ENCODE results near the gene FPR1. TPM values are rescaled to one million over a fixed set of nuclear protein-coding genes. Genes with fewer than 3 reads are reported as not detected.

FPR1 gene
- total RNA-seq, 1 donor from 2014 or later: 7.8 TPM

GRCh38 chr19:51702103-51702824, 49.4 kb downstream of the FPR1 start:
- H3K27ac ChIP-seq (ENCODE audit: low read depth, low read length): peak overlapping the region; percentile 88
- peaks cover 0 to 15% (median 11%) of the 10 kb centered on the region in 3 donors for H3K4me1 ChIP-seq (ENCODE audit: control insufficient read depth in 3 of 3, insufficient read depth in 3 of 3, low read length in 3 of 3)
- H3K9me3 ChIP-seq (ENCODE audit: control insufficient read depth in 3 of 3, low read length in 3 of 3): peaks cover 0 to 4% (median 2%) of the 10 kb centered on the region in 3 donors
- H3K4me3 ChIP-seq (ENCODE audit: low read length in 3 of 3): no peak overlapping the region
- H3K36me3 ChIP-seq (ENCODE audit: control insufficient read depth in 3 of 3, insufficient read depth in 3 of 3, low read length in 3 of 3): peaks cover 6 to 11% (median 8%) of the 10 kb centered on the region in 3 donors
- no peak overlapping the region for H3K9ac ChIP-seq (ENCODE audit: low read depth in 1 of 3, low read length in 3 of 3)
- H3K27me3 ChIP-seq (ENCODE audit: control insufficient read depth in 3 of 3, insufficient read depth in 3 of 3, low read length in 3 of 3): peaks cover 0 to 4% (median 2%) of the 10 kb centered on the region in 3 donors

- Histone ChIP-seq H3K4me1 (ENCODE audit: control insufficient read depth in 3 of 3, insufficient read depth in 3 of 3, low read length in 3 of 3) (peaks cover 0 to 15% (median 11%) of the 10 kb centered on the region in 3 donors), H3K9me3 (ENCODE audit: control insufficient read depth in 3 of 3, low read length in 3 of 3) (peaks cover 0 to 4% (median 2%) of the 10 kb centered on the region in 3 donors), H3K27ac (ENCODE audit: low read depth, low read length) (peak overlapping the region; percentile 12), H3K4me3 (ENCODE audit: low read length in 3 of 3) (no peak overlapping the region), H3K36me3 (ENCODE audit: control insufficient read depth in 3 of 3, insufficient read depth in 3 of 3, low read length in 3 of 3) (peaks cover 6 to 8% (median 6%) of the 10 kb centered on the region in 3 donors), H3K9ac (ENCODE audit: low read depth in 1 of 3, low read length in 3 of 3) (no peak overlapping the region), H3K27me3 (ENCODE audit: control insufficient read depth in 3 of 3, insufficient read depth in 3 of 3, low read length in 3 of 3) (peaks cover 0 to 4% (median 2%) of the 10 kb centered on the region in 3 donors)
Observed at GRCh38 chr19:51701468-51702100, 50.1 kb downstream of the FPR1 start.

GRCh38 chr19:51699170-51699569, 52.5 kb downstream of the FPR1 start:
- H3K4me3 ChIP-seq (ENCODE audit: low read length in 3 of 3): no peak overlapping the region
- H3K9ac ChIP-seq (ENCODE audit: low read depth in 1 of 3, low read length in 3 of 3): no peak overlapping the region
- no peak overlapping the region for H3K27ac ChIP-seq (ENCODE audit: low read depth, low read length)
- peaks cover 0 to 4% (median 2%) of the 10 kb centered on the region in 3 donors for H3K9me3 ChIP-seq (ENCODE audit: control insufficient read depth in 3 of 3, low read length in 3 of 3)
- peaks cover 0 to 10% (median 7%) of the 10 kb centered on the region in 3 donors for H3K4me1 ChIP-seq (ENCODE audit: control insufficient read depth in 3 of 3, insufficient read depth in 3 of 3, low read length in 3 of 3)
- peaks cover 0 to 4% (median 2%) of the 10 kb centered on the region in 3 donors for H3K27me3 ChIP-seq (ENCODE audit: control insufficient read depth in 3 of 3, insufficient read depth in 3 of 3, low read length in 3 of 3)
- peaks cover 9 to 20% (median 11%) of the 10 kb centered on the region in 3 donors for H3K36me3 ChIP-seq (ENCODE audit: control insufficient read depth in 3 of 3, insufficient read depth in 3 of 3, low read length in 3 of 3)

- Histone ChIP-seq H3K9ac (ENCODE audit: low read depth in 1 of 3, low read length in 3 of 3) (no peak overlapping the region), H3K4me3 (ENCODE audit: low read length in 3 of 3) (no peak overlapping the region), H3K27ac (ENCODE audit: low read depth, low read length) (no peak overlapping the region), H3K4me1 (ENCODE audit: control insufficient read depth in 3 of 3, insufficient read depth in 3 of 3, low read length in 3 of 3) (peaks cover 0 to 7% (median 7%) of the 10 kb centered on the region in 3 donors), H3K9me3 (ENCODE audit: control insufficient read depth in 3 of 3, low read length in 3 of 3) (peaks cover 0 to 4% (median 2%) of the 10 kb centered on the region in 3 donors), H3K27me3 (ENCODE audit: control insufficient read depth in 3 of 3, insufficient read depth in 3 of 3, low read length in 3 of 3) (peaks cover 0 to 2% (median 0%) of the 10 kb centered on the region in 3 donors), H3K36me3 (ENCODE audit: control insufficient read depth in 3 of 3, insufficient read depth in 3 of 3, low read length in 3 of 3) (peaks cover 9 to 20% (median 11%) of the 10 kb centered on the region in 3 donors)
Observed at GRCh38 chr19:51698296-51698695, 53.4 kb downstream of the FPR1 start.

- Histone ChIP-seq H3K4me1 (ENCODE audit: control insufficient read depth in 3 of 3, insufficient read depth in 3 of 3, low read length in 3 of 3) (peaks cover 0 to 5% (median 4%) of the 10 kb centered on the region in 3 donors), H3K4me3 (ENCODE audit: low read length in 3 of 3) (no peak overlapping the region), H3K9ac (ENCODE audit: low read depth in 1 of 3, low read length in 3 of 3) (no peak overlapping the region), H3K36me3 (ENCODE audit: control insufficient read depth in 3 of 3, insufficient read depth in 3 of 3, low read length in 3 of 3) (peaks cover 9 to 20% (median 11%) of the 10 kb centered on the region in 3 donors), H3K9me3 (ENCODE audit: control insufficient read depth in 3 of 3, low read length in 3 of 3) (peaks cover 0 to 4% (median 0%) of the 10 kb centered on the region in 3 donors), H3K27me3 (ENCODE audit: control insufficient read depth in 3 of 3, insufficient read depth in 3 of 3, low read length in 3 of 3) (no peaks in the 10 kb centered on the region), H3K27ac (ENCODE audit: low read depth, low read length) (no peak overlapping the region)
Observed at GRCh38 chr19:51697169-51697776, 54.4 kb downstream of the FPR1 start.

- no peak overlapping the region for H3K4me3 ChIP-seq (ENCODE audit: low read length in 3 of 3)
- no peak overlapping the region for H3K27ac ChIP-seq (ENCODE audit: low read depth, low read length)
- no peak overlapping the region for H3K9ac ChIP-seq (ENCODE audit: low read depth in 1 of 3, low read length in 3 of 3)
- H3K4me1 ChIP-seq (ENCODE audit: control insufficient read depth in 3 of 3, insufficient read depth in 3 of 3, low read length in 3 of 3): peaks cover 0 to 9% (median 5%) of the 10 kb centered on the region in 3 donors
- H3K36me3 ChIP-seq (ENCODE audit: control insufficient read depth in 3 of 3, insufficient read depth in 3 of 3, low read length in 3 of 3): peaks cover 9 to 20% (median 11%) of the 10 kb centered on the region in 3 donors
- peaks cover 0 to 4% (median 0%) of the 10 kb centered on the region in 3 donors for H3K9me3 ChIP-seq (ENCODE audit: control insufficient read depth in 3 of 3, low read length in 3 of 3)
- no peaks in the 10 kb centered on the region for H3K27me3 ChIP-seq (ENCODE audit: control insufficient read depth in 3 of 3, insufficient read depth in 3 of 3, low read length in 3 of 3)
Observed at GRCh38 chr19:51696606-51697005, 55.1 kb downstream of the FPR1 start.

Other genes with a start within 250 kb of the FPR1 start
- 1.6 TPM for gene SIGLEC6, start 220.2 kb downstream of the FPR1 start, total RNA-seq
- gene ZNF175, start 180.6 kb downstream of the FPR1 start, total RNA-seq: 3.7 TPM
- gene SIGLEC5, start 121.5 kb downstream of the FPR1 start, total RNA-seq: 1.6 TPM
- gene SIGLEC14, start 105.1 kb downstream of the FPR1 start, total RNA-seq: not detected
- gene SPACA6, start 58.5 kb downstream of the FPR1 start, total RNA-seq: 4.7 TPM
- gene HAS1, start 27.9 kb downstream of the FPR1 start, total RNA-seq: under 0.01 TPM
- 4.2 TPM for gene FPR2, start 9.3 kb upstream of the FPR1 start, total RNA-seq
- gene FPR3, start 43.3 kb upstream of the FPR1 start, total RNA-seq: 0.52 TPM
- gene ZNF577, start 136.1 kb upstream of the FPR1 start, total RNA-seq: 11.0 TPM
- 15.7 TPM for gene ZNF649, start 153.1 kb upstream of the FPR1 start, total RNA-seq
- gene ZNF613, start 175.6 kb upstream of the FPR1 start, total RNA-seq: 5.2 TPM
- 10.4 TPM for gene ZNF350, start 235.0 kb upstream of the FPR1 start, total RNA-seq